ENCODE data around the gene FOXN1. TPM values are rescaled to one million over a fixed set of nuclear protein-coding genes. Genes with fewer than 3 reads are reported as not detected.
"Not testable (repeated sequence)": the region's sequence is repeated elsewhere in the genome, so short reads cannot be mapped to it uniquely, and the experiment has no call there.

The FOXN1 gene
- total RNA-seq, 1 donor from 2014 or later = not detected

- DNase-seq (ENCODE audit: extremely low read depth, low read depth, low spot score) = peak; percentile 33
Measured at GRCh38 chr17:28571361-28572122, 65.4 kb downstream of the FOXN1 start, which contains the start of gene PIGS. Gene PIGS, minus strand, starts transcription at chr17:28571524. Its CDS starts 28 bp downstream, at chr17:28571496.

- no peak for DNase-seq (ENCODE audit: extremely low read depth, low read depth, low spot score)
Measured at GRCh38 chr17:28572259-28573039, 66.3 kb downstream of the FOXN1 start.

GRCh38 chr17:28573040-28573380 lies 66.9 kb downstream of the FOXN1 start:
- no peak for DNase-seq (ENCODE audit: extremely low read depth, low read depth, low spot score)

- DNase-seq (ENCODE audit: extremely low read depth, low read depth, low spot score) = no peak
Measured at GRCh38 chr17:28573521-28573920, 67.4 kb downstream of the FOXN1 start.

- DNase-seq (ENCODE audit: extremely low read depth, low read depth, low spot score) = no peak
Measured at GRCh38 chr17:28573966-28574480, 67.9 kb downstream of the FOXN1 start.

GRCh38 chr17:28574526-28574925 lies 68.4 kb downstream of the FOXN1 start:
- DNase-seq (ENCODE audit: extremely low read depth, low read depth, low spot score) = no peak

- DNase-seq (ENCODE audit: extremely low read depth, low read depth, low spot score) = no peak
Measured at GRCh38 chr17:28575126-28575795, 69.1 kb downstream of the FOXN1 start.

- not testable (repeated sequence) for DNase-seq (ENCODE audit: extremely low read depth, low read depth, low spot score)
Measured at GRCh38 chr17:28576016-28576415, 69.9 kb downstream of the FOXN1 start.

- no peak for DNase-seq (ENCODE audit: extremely low read depth, low read depth, low spot score)
Measured at GRCh38 chr17:28576758-28577465, 70.8 kb downstream of the FOXN1 start, which contains the start of gene ALDOC. Gene ALDOC, minus strand, starts transcription at chr17:28576895. Its CDS starts 1,363 bp downstream, at chr17:28575532.

GRCh38 chr17:28577466-28577824 lies 71.3 kb downstream of the FOXN1 start:
- DNase-seq (ENCODE audit: extremely low read depth, low read depth, low spot score) = no peak

- DNase-seq (ENCODE audit: extremely low read depth, low read depth, low spot score) = no peak
Measured at GRCh38 chr17:28578246-28579195, 72.4 kb downstream of the FOXN1 start.

GRCh38 chr17:28579526-28579925 lies 73.4 kb downstream of the FOXN1 start:
- no peak for DNase-seq (ENCODE audit: extremely low read depth, low read depth, low spot score)

- DNase-seq (ENCODE audit: extremely low read depth, low read depth, low spot score) = no peak
Measured at GRCh38 chr17:28580959-28581358, 74.8 kb downstream of the FOXN1 start.

- DNase-seq (ENCODE audit: extremely low read depth, low read depth, low spot score) = no peak
Measured at GRCh38 chr17:28582513-28582912, 76.4 kb downstream of the FOXN1 start.

- no peak for DNase-seq (ENCODE audit: extremely low read depth, low read depth, low spot score)
Measured at GRCh38 chr17:28584434-28584833, 78.3 kb downstream of the FOXN1 start.

- DNase-seq (ENCODE audit: extremely low read depth, low read depth, low spot score) = no peak
Measured at GRCh38 chr17:28585851-28586250, 79.7 kb downstream of the FOXN1 start.
